Measurements from ENCODE around the gene TNFAIP1.

Gene TNFAIP1

GRCh38 chr17:28390563-28390962 is 55.0 kb downstream of the TNFAIP1 start:
- TF ChIP-seq JUND (IDR thresholded peaks at IDR 0.05; ENCODE audit: low read depth) = no peak
- DNase-seq (ENCODE audit: low read depth in 1 of 2, low spot score in 1 of 2) = no peak
- in situ Hi-C loops (cut with HindIII; ENCODE audit: low pct_unique_long_range_greater_than_20kb, low sequenced_read_pairs) = no loop called here

GRCh38 chr17:28390984-28391383 is 55.4 kb downstream of the TNFAIP1 start:
- TF ChIP-seq JUND (IDR thresholded peaks at IDR 0.05; ENCODE audit: low read depth) = no peak
- DNase-seq (ENCODE audit: low read depth in 1 of 2, low spot score in 1 of 2) = no peak
- in situ Hi-C loops (cut with HindIII; ENCODE audit: low pct_unique_long_range_greater_than_20kb, low sequenced_read_pairs) = no loop called here

- no peak for TF ChIP-seq JUND (IDR thresholded peaks at IDR 0.05; ENCODE audit: low read depth)
- in situ Hi-C loops (cut with HindIII; ENCODE audit: low pct_unique_long_range_greater_than_20kb, low sequenced_read_pairs) = no loop called here
- DNase-seq (ENCODE audit: low read depth in 1 of 2, low spot score in 1 of 2) = no peak
These were observed 55.8 kb downstream of the TNFAIP1 start for GRCh38 chr17:28391401-28391800.

- in situ Hi-C loops (cut with HindIII; ENCODE audit: low pct_unique_long_range_greater_than_20kb, low sequenced_read_pairs) = no loop called here
- no peak for TF ChIP-seq JUND (IDR thresholded peaks at IDR 0.05; ENCODE audit: low read depth)
- no peak for DNase-seq (ENCODE audit: low read depth in 1 of 2, low spot score in 1 of 2)
These were observed 56.9 kb downstream of the TNFAIP1 start for GRCh38 chr17:28392491-28392890.

GRCh38 chr17:28394337-28395116 is 59.0 kb downstream of the TNFAIP1 start:
- no peak for DNase-seq (ENCODE audit: low read depth in 1 of 2, low spot score in 1 of 2)
- no peak for TF ChIP-seq JUND (IDR thresholded peaks at IDR 0.05; ENCODE audit: low read depth)
- in situ Hi-C loops (cut with HindIII; ENCODE audit: low pct_unique_long_range_greater_than_20kb, low sequenced_read_pairs) = no loop called here

GRCh38 chr17:28395426-28395825 is 59.9 kb downstream of the TNFAIP1 start:
- TF ChIP-seq JUND (IDR thresholded peaks at IDR 0.05; ENCODE audit: low read depth) = no peak
- in situ Hi-C loops (cut with HindIII; ENCODE audit: low pct_unique_long_range_greater_than_20kb, low sequenced_read_pairs) = no loop called here
- DNase-seq (ENCODE audit: low read depth in 1 of 2, low spot score in 1 of 2) = no peak

GRCh38 chr17:28395968-28396367 is 60.4 kb downstream of the TNFAIP1 start:
- in situ Hi-C loops (cut with HindIII; ENCODE audit: low pct_unique_long_range_greater_than_20kb, low sequenced_read_pairs) = no loop called here
- no peak for DNase-seq (ENCODE audit: low read depth in 1 of 2, low spot score in 1 of 2)
- no peak for TF ChIP-seq JUND (IDR thresholded peaks at IDR 0.05; ENCODE audit: low read depth)

All from T47D (cell line).